NCI-H345 treated with DMSO at 0.1 percent for 48 hours (cell line): ENCODE results near the gene PRDM16.

Source experiments
- DNase-seq: peaks from one replicate; lab custom pipeline; 2025; ENCODE audit not compliant: unreplicated experiment; lab: John Stamatoyannopoulos, UW

Gene PRDM16

DNA sequence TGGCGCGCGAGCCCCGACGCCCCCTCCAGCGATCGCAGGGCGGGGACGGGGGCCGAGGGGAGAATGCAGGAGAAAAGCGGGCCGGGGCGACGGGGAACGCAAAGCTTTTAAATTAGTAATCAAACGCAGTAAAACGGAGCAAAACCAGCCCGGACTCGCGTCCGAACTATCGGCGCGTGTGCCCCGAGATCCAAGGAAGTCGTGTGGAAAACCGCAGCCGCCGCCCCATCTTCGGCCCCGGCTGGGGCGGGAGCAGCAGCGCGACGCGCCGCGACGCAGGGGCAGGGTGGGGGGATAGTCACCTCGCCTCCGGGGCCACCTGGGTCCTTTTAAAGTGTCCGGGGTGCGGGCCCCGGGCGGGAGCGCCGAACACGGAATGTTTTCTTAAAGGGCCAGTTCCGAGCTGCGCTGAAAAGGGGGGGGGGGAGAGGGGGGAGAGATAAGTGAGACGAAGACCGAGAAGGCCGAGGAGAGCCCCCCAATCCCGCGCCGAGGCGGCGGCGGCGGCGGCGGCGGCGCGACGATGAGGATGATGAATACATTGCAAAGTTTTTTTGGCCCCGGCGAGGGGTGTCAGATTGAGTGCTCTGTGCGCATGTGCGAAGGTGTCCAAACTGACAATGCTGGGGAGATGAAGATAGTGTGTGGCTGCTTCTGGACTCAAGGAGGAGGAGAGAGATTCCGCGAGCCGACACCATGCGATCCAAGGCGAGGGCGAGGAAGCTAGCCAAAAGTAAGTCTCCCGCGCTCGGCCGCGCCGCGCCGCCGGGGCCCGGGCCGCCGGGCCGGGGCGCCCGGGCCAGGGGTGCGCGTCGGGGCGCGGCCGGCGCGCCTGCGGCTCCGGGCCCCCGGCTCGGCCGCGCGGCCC, at the start of gene PRDM16:
Gene PRDM16, plus strand, starts transcription at position 640 of the 868 bp plus-strand sequence. Its CDS starts 57 bp downstream, at position 697.
- DNase-seq = no peak

DNA sequence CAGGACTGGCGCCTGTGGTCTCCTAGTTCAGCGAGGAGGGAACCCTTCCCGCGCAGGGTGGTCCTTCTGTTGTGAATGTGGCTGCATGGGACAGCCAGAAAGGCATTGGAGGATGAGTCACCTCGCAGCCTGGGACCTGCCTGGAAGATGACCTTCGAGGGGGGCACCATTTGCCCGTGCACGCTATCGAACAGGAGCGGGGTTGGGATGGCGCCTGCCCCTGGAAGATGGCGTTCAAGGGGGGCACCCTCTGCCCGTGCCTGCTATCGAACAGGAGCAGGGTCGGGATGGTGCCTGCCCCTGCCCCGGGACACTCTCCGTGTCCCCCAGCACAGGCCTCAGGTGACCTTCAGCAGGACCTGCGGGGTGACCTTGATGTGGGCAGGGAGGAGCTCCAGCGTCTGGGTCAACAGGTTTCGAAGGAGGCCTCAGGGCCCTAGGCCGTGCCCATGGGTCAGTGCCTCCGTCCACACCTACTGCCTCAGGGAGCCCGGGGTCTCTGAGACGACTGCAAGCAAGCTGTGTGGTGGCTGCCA, 49.4 kb upstream of the PRDM16 start:
- no peak for DNase-seq

DNA sequence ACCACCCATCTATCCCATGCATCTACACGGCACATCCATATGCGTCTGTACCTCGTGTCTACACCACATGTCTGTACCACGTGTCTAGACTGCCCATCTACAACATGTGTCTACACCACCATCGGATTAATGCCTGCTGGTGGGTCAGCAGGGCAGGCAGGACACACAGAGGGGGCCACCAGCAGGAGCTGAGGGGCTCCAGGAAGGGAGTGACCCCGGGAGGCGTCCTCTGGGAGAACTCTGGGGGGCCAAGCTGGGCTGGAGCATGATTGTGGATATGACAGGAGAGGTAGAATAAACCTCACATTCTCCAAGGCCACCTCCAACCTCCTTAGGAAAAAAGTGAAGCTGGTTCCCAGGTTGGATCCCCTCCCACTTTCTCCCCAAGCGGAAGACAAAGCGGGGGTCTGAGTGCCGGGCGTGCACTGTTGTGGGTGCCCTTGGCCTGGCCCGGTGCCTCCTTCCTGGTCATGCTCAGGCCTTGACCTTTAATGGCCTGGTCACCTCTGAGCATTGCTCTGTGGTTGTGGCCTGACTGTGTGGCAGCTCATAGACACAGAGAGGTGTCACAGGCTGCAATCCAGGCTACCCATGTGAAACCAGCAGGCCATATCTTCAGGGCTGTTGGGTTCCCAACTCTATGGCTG, 48.6 kb upstream of the PRDM16 start:
- no peak for DNase-seq

DNA sequence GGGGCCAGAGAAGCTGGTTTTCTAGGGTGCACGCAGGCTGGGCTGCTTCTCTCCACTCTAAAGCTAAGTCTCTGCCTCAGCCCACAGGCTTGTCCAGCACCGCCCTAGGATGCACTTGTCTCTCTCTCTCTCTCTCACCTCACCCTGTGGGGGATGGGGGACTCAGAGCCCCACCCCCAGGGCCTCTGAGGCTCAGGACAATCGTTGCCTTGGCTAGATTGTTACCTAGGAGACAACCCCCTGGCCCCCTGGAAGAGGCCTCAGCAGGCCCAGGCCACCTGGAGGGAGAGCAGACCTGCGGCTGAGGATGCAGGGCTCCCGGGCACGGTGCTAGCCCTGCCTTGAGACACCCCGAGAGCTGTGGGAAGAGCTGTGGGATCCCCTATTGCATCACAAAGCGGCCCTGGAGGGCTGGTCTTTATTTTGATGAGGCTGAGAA, 47.8 kb upstream of the PRDM16 start, which contains the start of gene ACTRT2:
Gene ACTRT2, plus strand, starts transcription at position 235 of the 439 bp plus-strand sequence. CDS start 220 bp downstream, outside the sequence.
- no peak for DNase-seq

DNA sequence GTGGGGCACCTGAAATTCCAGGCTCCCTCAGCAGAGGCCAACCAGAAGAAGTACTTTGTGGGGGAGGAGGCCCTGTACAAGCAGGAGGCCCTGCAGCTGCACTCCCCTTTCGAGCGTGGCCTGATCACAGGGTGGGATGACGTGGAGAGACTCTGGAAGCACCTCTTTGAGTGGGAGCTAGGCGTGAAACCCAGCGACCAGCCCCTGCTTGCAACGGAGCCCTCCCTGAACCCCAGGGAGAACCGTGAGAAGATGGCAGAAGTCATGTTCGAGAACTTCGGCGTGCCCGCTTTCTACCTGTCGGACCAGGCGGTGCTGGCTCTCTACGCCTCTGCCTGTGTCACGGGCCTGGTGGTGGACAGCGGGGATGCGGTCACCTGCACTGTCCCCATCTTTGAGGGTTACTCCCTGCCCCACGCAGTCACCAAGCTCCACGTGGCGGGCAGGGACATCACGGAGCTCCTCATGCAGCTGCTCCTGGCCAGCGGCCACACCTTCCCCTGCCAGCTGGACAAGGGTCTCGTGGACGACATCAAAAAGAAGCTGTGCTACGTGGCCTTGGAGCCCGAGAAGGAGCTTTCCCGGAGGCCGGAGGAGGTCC, 47.1 kb upstream of the PRDM16 start:
- DNase-seq = no peak

DNA sequence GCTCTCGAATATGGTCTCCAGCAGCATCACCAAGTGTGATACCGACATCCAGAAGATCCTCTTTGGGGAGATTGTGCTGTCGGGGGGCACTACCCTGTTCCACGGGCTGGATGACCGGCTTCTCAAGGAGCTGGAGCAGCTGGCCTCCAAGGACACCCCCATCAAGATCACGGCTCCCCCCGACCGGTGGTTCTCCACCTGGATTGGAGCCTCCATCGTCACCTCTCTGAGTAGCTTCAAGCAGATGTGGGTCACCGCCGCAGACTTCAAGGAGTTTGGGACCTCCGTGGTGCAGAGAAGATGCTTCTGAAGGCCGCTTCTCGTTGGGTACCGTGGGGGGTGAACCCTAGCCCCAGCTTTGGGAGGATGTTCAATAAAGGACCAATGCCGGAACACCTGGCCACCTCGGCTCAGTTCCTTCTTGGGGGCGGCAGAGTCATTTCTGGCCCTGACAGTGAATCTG, 46.5 kb upstream of the PRDM16 start:
- DNase-seq = no peak

DNA sequence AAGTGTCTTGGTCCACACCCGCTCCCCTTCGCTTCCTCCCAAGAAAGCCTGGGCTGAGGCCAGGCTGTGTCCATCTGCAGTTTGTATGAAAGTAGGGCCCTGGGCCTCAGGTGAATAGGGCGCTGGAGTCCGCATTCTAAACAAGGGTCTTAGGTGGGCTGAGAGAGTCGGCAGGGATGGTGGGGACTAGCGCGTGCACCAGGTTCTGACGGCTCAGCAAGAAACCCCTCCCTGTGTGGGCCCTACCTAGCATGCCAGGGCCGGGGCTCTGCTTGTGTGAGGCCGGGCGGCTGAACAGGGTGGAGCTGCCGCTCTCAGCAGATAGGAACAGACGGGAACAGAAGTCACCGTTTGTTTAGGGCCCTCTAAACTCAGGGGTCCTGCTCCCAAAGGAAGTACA, 46.0 kb upstream of the PRDM16 start:
- no peak for DNase-seq

DNA sequence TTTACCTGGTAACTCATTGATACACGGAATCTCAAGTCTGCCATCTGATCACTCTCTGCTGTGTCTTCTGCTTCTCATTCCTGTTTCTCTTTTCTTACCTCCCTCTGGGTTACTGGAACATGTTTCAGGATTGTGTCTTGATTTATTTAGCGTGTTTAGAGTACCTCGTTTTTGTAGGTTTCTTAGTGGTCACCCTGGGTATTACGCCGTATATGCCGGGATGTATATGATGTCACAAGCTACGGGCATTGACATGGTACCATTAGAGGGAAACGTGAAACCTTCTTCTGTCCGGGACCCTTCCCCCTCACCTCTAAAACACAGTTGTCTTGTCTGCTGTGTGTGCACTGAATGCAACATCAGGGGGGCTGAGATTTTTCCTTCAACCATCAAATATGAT, 45.0 kb upstream of the PRDM16 start:
- DNase-seq = no peak

DNA sequence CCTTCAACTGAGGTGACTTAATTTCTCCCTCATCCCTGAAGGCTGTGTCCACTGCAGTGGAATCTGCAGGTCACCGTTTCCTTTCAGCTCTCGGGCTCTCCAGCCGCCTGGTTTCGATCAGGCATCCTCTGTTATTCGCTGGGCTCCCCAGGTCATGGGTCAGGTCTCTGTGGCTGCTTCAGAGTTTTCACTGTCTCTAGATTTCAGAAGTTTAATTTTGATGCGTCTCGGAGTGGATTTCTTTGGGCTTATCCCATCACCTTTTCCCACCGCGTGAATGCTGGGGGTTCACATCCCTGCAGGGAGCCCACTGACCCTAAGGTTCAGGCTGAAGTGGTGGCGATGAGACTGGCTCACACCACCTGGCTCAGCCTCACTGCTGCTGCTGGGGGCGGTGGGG, 44.4 kb upstream of the PRDM16 start:
- no peak for DNase-seq

DNA sequence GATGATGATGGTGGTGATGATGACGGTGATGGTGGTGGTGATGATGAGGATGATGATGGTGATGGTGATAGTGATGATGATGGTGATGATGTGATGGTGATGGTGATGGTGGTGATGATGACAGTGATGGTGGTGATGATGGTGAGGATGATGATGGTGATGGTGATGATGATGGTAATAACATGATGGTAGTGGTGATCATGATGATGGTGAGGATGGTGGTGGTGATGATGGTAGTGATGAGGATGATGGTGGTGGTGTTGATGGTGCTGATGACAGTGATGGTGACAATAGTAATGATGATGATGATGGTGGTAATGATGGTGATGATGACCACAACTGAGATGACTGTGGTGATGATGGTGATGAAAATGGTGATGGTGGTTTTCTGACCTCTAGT, 42.9 kb upstream of the PRDM16 start:
- no peak for DNase-seq

DNA sequence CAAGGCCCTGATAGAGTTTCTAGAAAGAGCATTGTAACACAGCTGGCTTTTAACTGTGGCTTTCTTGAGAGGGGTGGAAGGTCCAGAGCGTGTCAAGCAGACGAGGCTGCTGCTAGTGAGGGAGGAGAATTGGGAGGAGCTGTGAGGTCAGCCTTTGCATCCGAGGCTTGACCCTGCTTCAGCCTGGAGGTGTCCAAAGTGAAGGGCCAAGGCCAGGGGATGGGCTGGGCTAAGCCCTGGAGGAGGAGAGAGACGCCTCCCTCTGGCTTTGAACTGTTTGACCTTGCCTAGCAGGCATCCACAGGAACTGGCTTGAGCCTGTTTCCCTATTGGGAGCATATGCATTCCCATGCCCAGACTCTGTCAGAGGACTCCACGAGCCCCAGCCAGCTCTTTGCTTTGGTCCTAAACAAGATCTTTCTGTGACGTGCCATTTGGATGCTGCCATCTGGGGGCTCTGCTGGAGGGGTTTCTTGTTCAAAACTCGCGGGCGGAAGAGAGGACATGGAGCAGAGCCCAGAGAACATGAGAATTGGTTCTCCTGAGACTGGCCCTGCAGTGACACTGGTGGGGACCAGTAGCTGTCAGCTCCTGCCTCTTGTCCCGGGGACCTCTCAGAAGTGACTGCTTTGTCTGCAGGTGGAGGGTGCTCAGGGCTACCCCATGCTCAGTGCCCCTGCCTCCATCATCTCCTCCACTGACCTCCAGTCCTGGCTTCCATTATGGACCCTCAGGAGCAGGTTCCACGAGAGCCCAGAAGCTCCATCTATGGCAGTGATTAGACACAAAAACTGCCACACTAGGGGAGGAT, 42.2 kb upstream of the PRDM16 start:
- no peak for DNase-seq

DNA sequence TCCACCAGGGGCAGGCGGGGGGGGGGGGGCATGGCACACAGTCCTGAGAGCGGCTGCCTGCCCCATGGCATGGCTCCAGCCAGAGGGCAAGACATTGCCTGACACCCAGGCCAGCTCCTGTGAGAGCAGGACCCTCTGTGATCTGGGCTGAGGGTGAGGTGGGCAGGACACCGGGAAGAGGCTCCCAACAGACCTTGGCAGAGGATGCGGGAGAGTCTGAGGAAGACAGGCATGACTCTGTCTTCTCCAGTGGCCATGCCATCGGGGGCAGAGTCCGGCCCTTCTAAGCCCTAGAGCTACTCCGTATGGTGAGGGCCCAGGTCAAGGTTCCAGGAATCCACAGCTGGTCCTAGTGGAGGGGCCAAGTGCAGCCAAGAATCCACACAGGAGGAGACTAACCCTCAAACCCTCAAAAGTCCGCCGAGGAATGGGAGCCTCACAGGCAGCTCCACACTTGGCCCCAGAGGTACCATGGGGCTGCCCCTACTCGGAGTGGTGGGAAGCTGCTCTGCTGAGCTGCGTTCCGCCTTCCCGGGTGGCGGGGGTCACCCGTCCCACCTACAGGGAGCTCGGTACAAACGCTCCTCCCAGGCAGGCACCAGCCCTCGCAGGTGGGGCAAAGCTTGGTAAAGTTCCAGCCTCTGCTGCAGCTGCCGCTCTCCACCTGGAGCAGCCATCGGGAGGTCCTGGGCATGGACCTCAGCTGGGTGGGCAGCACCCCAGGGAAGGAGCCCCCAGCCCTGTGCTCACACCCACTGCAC, 41.2 kb upstream of the PRDM16 start:
- DNase-seq = no peak

DNA sequence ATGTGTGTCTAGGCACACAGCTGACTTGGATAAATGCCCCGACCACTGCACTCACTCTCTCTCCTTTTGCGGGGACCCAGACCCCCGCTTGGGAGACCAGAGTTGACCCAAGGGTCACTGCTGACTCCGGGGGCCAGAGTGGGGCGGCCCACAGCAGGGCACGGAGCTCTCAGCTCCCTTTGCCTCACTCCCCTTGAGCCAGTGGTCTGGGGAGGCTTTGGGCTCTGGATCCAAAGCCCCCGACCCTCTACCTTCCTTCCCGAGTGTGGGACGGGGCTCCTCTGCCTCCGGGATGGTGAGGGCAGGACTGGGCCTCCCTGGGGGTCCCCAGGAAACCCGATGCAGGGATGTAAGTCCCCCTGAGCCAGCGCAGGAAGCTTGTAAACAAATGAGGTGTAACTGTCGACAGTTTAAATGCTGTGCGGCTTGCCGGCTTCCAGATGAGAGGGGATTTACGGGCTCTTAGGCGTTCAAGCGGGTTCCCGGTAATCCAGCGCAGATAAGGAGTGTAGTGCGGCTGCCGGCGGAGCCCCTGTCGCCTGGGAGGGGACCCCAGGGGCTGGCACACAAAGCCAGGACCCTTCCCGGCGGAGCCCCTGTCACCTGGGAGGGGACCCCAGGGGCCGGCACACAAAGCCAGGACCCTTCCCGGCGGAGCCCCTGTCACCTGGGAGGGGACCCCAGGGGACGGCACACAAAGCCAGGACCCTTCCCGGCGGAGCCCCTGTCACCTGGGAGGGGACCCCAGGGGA, 40.3 kb upstream of the PRDM16 start:
- DNase-seq = no peak

DNA sequence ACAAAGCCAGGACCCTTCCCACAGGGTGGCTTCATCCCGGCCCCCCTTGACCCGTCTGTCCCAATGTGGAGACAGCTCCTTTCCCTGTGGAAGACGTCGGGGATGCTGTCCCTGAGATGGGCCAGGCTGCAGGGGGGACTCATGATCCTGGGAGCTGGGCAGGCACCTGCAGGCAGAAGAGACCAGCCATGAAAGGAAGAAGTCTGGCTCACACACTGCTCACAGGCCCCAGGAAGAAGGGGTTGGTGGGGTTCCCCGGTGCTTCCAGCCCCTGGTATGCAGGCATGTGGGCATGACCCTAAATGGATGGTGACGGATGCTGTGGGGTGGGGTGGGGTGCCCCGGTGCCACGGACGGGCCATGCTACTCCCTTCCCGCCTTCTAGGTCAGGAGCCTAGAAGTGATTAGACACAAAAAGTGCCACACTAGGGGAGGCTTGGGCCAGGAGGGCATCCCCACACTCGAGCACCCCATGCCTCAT, 39.5 kb upstream of the PRDM16 start:
- no peak for DNase-seq

DNA sequence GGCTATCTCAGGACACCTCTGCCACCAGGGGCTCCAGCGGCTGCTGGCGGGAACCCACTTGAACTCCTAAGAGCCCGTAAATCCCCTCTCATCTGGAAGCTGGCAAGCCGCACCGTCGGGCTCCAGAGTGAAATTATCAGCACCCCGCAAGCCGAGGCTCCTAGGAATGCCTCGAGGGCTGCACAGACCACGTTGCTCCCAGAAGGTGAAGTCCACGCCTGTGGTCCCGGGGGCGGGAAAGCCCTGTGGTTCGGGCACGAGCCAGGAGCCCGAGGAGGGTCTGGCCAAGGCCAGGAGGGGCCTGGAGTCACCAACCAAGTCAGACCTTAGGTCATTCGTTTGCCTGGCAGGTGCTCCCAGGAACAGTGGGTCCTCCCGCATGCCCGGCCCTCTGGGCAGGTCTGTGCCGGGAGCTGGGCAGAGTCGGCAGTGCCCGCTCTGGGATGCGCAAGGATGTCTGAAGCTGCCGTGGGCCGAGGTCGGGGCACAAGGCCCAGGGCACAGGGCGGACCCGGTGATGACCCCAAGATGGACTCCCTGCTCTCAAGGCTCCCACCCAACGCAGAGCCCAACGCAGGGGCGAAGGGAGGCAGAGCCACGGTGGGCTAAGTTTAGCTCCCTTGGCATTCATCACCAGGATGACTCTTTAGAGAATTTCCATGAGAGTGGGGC, 38.9 kb upstream of the PRDM16 start:
- DNase-seq = no peak

DNA sequence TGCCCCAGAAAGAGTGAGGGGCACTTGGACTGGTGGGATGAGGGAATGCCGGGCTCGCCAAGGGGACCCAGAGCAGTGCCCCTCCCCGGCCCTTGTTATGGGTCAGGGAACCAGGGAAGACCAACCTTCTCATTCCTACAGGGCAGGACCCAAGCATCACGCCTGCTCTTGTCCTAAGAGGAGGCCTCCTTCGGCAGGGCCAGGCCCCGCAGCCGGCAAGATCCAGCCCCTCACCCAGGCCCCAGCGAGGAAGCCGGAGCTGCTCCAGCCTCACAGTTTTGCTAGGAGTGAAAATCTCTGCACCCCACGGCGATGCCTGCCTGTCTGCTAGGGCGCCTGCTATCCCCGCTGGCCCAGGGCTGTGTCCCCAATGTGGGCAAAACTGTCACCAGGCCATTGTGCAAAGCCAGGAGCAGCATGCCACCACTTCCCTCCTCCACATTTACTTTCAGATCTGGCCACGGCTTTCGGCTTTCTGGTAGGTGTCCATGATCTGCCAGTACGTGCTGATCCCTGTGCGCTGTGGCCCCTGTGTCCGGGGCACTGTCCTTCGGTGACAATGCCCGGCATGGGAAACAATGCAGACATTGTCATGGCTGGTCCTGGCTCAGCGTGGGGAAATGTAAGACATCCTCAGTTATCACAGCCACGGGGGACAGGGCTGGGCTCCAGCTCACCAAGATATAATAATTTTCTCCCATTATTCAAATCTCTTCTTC, 38.2 kb upstream of the PRDM16 start:
- no peak for DNase-seq

DNA sequence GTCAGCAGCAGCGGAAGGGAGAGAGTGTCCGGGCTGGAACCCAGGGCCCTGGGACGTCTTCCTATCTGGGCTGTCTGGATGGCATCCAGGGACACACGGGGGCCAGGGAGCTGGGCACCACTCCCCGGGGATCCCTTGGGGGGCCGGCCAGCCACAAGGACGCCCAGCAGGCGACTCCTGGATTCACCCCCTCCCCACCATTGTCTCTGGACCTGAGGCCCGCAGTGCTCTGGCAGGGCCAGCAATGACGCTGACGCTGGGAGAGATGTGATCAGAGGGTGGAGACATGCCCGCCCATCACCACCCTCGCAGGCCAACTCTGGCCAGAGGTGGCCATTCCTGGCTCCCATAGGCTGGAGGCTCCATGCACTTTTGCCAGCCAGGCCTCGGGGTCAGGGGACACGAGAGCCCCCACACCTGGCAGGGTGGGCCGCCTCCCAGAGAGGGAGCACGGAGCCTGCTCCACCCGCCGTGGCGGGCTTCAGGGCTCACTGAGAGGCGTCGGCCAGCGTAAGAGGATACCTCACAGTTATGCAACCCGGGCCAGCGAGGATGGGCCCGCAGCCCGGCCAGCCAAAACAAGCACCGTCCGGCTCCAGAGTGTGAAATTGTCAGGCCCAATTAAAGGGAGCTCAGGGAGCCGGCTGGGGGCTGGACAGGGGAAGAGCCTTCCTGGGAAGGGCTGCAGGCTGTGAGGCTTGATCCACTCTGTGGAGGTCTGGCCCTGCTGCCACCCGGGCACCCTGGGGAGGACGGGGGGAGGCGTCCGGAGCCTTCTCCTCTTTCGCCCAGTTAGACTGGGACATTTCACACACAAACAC, 37.4 kb upstream of the PRDM16 start:
- DNase-seq = no peak
